Activated CD8-positive, alpha-beta memory T cell treated with anti-CD3 and anti-CD28 coated beads, Interleukin-2, amount 50 U/mL, for 24 hours (primary cell): ENCODE results near the gene ERP29.
"Not testable (repeated sequence)": the region's sequence is repeated elsewhere in the genome, so short reads cannot be mapped to it uniquely, and the experiment has no call there.

Source experiments
- DNase-seq: peaks from one replicate; pipeline ENCODE4 v3.0.0-alpha.2; 2020; ENCODE audit errors: extremely low read depth

ERP29 gene

DNA sequence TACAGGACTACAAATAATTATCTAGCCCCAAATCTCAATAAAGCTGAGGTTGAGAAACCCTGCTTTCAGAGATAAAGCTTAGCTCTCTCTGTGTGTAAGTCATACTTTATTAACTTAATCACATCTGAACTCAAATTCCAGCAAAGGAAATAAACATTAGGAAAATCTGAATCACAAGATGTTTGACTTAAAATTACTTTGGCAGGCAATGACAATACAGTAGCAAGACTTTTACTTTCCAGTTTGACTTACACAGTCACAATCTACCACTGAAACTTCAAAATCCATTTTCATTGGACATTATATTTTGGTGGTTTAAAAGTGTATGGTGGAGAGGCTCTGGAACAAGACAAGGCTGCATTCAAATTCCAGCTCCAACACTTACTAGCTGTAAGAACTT is 11.7 kb upstream of the ERP29 start:
- no peak for DNase-seq

- DNase-seq, result no peak
Measured at GRCh38 chr12:112004041-112004440, 9.2 kb upstream of the ERP29 start.

GRCh38 chr12:112005419-112006395 is 7.5 kb upstream of the ERP29 start:
- no peak for DNase-seq

DNA sequence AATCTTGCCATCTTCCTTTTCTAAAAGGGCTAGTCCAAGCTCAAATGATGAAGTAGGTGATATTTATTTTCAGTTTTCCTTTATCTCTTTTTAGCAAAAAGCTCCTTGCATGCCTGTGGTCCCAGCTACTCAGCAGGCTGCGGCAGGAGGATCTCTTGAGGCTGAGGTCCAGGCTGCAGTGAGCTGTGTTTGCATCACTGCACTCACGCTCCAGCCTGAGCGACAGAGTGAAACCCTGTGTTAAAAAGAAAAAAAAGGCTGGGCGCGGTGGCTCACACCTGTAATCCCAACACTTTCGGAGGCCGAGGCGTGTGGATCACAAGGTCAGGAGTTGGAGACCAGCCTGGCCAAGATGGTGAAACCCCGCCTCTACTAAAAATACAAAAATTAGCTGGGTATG is 5.3 kb upstream of the ERP29 start:
- DNase-seq, result no peak

- no peak for DNase-seq
Measured at GRCh38 chr12:112008918-112009317, 4.3 kb upstream of the ERP29 start.

- DNase-seq, result not testable (repeated sequence)
Measured at GRCh38 chr12:112009596-112009995, 3.6 kb upstream of the ERP29 start.

GRCh38 chr12:112010415-112011344 is 2.5 kb upstream of the ERP29 start:
- no peak for DNase-seq

DNA sequence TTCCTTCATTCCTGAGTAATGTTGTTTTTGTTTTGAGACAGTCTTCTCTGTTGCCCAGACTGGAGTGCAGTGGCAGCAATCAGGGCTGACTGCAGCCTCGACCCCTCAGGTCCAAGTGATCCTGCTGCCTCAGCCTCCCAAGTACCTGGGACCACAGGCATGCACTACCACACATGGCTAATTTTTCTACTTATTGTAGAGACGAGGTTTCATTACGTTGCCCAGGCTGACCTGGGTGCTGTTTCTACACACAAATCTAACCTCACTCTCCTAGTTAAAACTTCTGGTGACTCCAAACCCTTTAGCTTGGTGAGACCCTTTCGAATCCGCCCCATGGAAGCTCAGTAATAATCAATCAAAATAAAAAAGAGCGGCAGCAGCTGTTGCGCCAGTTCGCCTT is 1.5 kb upstream of the ERP29 start:
- DNase-seq, result no peak

GRCh38 chr12:112013601-112014402 is 576 bp downstream of the ERP29 start:
- DNase-seq, result peak; percentile 48

DNA sequence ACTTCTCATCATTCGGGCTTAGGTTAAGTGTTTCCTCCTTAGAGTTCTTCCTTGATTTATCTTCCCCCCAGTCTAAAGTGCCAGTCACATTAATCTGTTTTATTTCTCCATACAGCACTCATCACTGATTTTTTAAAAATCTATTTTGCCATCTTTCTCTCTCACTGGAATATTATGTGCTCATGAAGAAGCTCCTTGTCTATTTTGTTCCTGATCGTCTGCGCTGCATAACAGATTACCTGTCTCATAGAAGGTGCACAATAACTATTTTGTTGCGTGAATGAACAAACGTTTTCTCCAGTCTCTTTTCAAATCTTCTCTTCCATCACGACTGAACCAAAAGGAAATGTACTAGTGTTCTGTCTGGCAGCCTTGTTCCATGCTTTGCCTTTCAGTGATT is 2.7 kb downstream of the ERP29 start:
- DNase-seq, result no peak

DNA sequence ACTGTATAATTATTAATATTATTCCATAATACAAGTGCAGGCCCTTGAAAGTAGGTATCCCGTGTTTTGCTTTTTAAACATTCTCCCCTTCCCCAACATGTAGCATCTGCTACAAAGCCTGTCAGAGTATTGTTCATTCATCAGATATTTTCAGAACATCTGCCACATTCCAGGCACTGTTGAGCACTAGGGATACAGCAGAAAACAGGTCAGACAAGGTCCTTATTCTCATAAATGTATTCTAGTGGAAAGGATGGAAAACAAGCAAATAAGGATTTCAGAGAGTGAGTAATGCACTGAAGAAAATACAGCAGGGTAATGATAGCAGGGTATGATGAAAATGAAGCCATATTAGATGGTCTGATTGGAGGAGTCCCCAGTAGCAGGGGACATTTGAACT is 3.8 kb downstream of the ERP29 start:
- no peak for DNase-seq

GRCh38 chr12:112018571-112019237 is 5.5 kb downstream of the ERP29 start:
- DNase-seq, result no peak

- DNase-seq, result no peak
Measured at GRCh38 chr12:112020947-112021457, 7.8 kb downstream of the ERP29 start.

- no peak for DNase-seq
Measured at GRCh38 chr12:112022241-112023016, 9.2 kb downstream of the ERP29 start.

- DNase-seq, result no peak
Measured at GRCh38 chr12:112023759-112024396, 10.7 kb downstream of the ERP29 start.

- no peak for DNase-seq
Measured at GRCh38 chr12:112025808-112026375, 12.7 kb downstream of the ERP29 start.

- no peak for DNase-seq
Measured at GRCh38 chr12:112029301-112029700, 16.1 kb downstream of the ERP29 start.

GRCh38 chr12:112031472-112031871 is 18.2 kb downstream of the ERP29 start:
- DNase-seq, result no peak

DNA sequence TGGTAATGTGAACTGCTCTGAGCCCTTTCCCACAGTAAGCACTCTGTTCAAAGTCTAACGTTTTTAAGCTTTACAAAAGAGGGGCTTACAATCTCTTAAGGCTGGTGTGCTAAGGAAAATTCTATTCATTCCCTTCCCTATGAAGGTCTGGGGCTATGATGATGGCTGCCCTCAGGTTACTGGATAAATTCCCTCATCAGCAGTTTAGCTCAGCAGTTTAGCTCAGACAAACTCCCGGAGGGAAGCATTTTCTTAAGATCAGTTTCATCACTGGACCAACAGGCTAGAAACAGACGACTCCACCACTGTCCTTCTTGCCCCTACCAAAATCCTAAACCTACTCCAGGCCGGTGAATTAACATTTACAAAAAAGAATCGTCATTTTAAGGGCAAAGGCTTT is 19.1 kb downstream of the ERP29 start:
- DNase-seq, result no peak
